ENCODE data around the gene TEX44. TPM values are rescaled to one million over a fixed set of nuclear protein-coding genes. Genes with fewer than 3 reads are reported as not detected.

The TEX44 gene
- total and polyA plus RNA-seq, 9 of the 15 experiments (the other 6 are each of a cell fraction or from before 2014, with no cell fraction given): not detected

GRCh38 chr2:231612456-231613330, 20.0 kb downstream of the TEX44 start (continued):
- TF ChIP-seq RBFOX2 (IDR thresholded peaks at IDR 0.05; ENCODE audit: low read depth, low read length) (0 out of 2 replicates have a peak, but pooled peaks have one; percentile 19), ZBTB43 (CRISPR knock-in tag; IDR thresholded peaks at IDR 0.05) (no peak), HNRNPLL (IDR thresholded peaks at IDR 0.05; ENCODE audit: low read depth, low read length, poor library complexity, severe bottlenecking) (no peak), CC2D1A (IDR thresholded peaks at IDR 0.05) (peak; percentile 54; the same call in 1 of the 2 replicates), UBTF (IDR thresholded peaks at IDR 0.05; ENCODE audit: borderline replicate concordance in 1 of 2, low read depth in 2 of 2, low read length in 2 of 2) (0 out of 4 replicates have a peak, but pooled peaks of 1 of the 2 experiments have one; percentile 4), TRIM28 (IDR thresholded peaks at IDR 0.05) (no peak), PTRF (tag; IDR thresholded peaks at IDR 0.05) (no peak), CREB3L1 (IDR thresholded peaks at IDR 0.05; ENCODE audit: borderline replicate concordance, low read depth) (no peak), BRD4 (IDR thresholded peaks at IDR 0.05) (no peak), E2F4 (CRISPR knock-in tag; IDR thresholded peaks at IDR 0.05; ENCODE audit: low read depth) (no peak), ZNF212 (CRISPR knock-in tag; IDR thresholded peaks at IDR 0.05) (no peak), ZNF584 (CRISPR knock-in tag; IDR thresholded peaks at IDR 0.05; ENCODE audit: low read depth) (no peak), RCOR1 (IDR thresholded peaks at IDR 0.05; ENCODE audit: borderline replicate concordance in 1 of 2, low read depth in 2 of 2, low read length in 2 of 2) (0 out of 4 replicates have a peak, but pooled peaks of 1 of the 2 experiments have one; percentile 46), ZNF785 (CRISPR knock-in tag; IDR thresholded peaks at IDR 0.05) (no peak), ATF4 (CRISPR knock-in tag; IDR thresholded peaks at IDR 0.05) (no peak), MBD1 (CRISPR knock-in tag; IDR thresholded peaks at IDR 0.05) (no peak), NBN (IDR thresholded peaks at IDR 0.05; ENCODE audit: low read depth) (no peak), ZC3H11A (IDR thresholded peaks at IDR 0.05; ENCODE audit: low read depth, low read length) (no peak)
